Right ventricle myocardium superior (tissue), 1 donor: ENCODE measurements around the gene EXD3. TPM values are rescaled to one million over a fixed set of nuclear protein-coding genes. Genes with fewer than 3 reads are reported as not detected.

Source experiments
- ATAC-seq: fragments of 200-7000 bp; cut with Tn5 transposase; one replicate; pipeline ENCODE4 v1.9.1; 2020; ENCODE audit warnings: mild to moderate bottlenecking; ENCODE audit not compliant: poor library complexity
- DNase-seq: peaks from one replicate; pipeline ENCODE4 v3.0.0-alpha.2; 2020
- intact Hi-C: fragments of 100-400 bp; cut with DNase I; formaldehyde crosslinking; loops from one replicate; pipeline ENCODE4 v1.11.2; 2022
- total RNA-seq: library from RNA; stranded (reverse); fragmentation: NEBNext Ultra II Directional; extraction: Animal tissue kit (Norgen Biotek cat#: 25700); gene quantifications from one replicate; pipeline ENCODE4 v1.2.1, GENCODE V29; 2021
- donor health status: DM: no; HTN: yes; CAD: no; lungs with severe emphysema.

EXD3 gene
- total RNA-seq, 1 donor from 2014 or later = 6.9 TPM

GRCh38 chr9:137319739-137320551 lies 103.0 kb downstream of the EXD3 start:
- ATAC-seq = no peak
- intact Hi-C loops = no loop called here
- peak; percentile 41 for DNase-seq

- ATAC-seq = peak; percentile 45
- intact Hi-C loops = no loop called here
- peak; percentile 79 for DNase-seq
Measured at GRCh38 chr9:137319011-137319738, 103.8 kb downstream of the EXD3 start.

GRCh38 chr9:137318602-137319001 lies 104.4 kb downstream of the EXD3 start:
- intact Hi-C loops = no loop called here
- no peak for DNase-seq
- ATAC-seq = no peak

GRCh38 chr9:137317718-137318511 lies 105.0 kb downstream of the EXD3 start:
- ATAC-seq (no peak), DNase-seq (no peak)
- intact Hi-C loops = no loop called here

GRCh38 chr9:137317021-137317717 lies 105.8 kb downstream of the EXD3 start:
- intact Hi-C loops = no loop called here

GRCh38 chr9:137316012-137316981 lies 106.7 kb downstream of the EXD3 start:
- peak; percentile 64 for DNase-seq
- ATAC-seq = peak; percentile 36
- intact Hi-C loops = no loop called here

More at GRCh38 chr9:137317021-137317717, 105.8 kb downstream of the EXD3 start:
- DNase-seq (peak; percentile 29), ATAC-seq (no peak)

- intact Hi-C loops = no loop called here
- ATAC-seq (no peak), DNase-seq (no peak)
Measured at GRCh38 chr9:137315581-137316011, 107.4 kb downstream of the EXD3 start.

- intact Hi-C loops = no loop called here
- DNase-seq (peak; percentile 40), ATAC-seq (no peak)
Measured at GRCh38 chr9:137314561-137315560, 108.1 kb downstream of the EXD3 start.

GRCh38 chr9:137313956-137314560 lies 108.9 kb downstream of the EXD3 start:
- intact Hi-C loops = no loop called here
- no peak for DNase-seq

GRCh38 chr9:137313326-137313936 lies 109.5 kb downstream of the EXD3 start:
- intact Hi-C loops = no loop called here
- ATAC-seq (no peak), DNase-seq (no peak)

More at GRCh38 chr9:137313956-137314560, 108.9 kb downstream of the EXD3 start:
- no peak for ATAC-seq

GRCh38 chr9:137312852-137313325 lies 110.1 kb downstream of the EXD3 start:
- peak; percentile 31 for DNase-seq
- intact Hi-C loops = no loop called here
- no peak for ATAC-seq

- intact Hi-C loops = no loop called here
- no peak for ATAC-seq
- DNase-seq = peak; percentile 25
Measured at GRCh38 chr9:137311986-137312851, 110.7 kb downstream of the EXD3 start.

GRCh38 chr9:137311171-137311985 lies 111.6 kb downstream of the EXD3 start:
- DNase-seq = peak; percentile 32
- intact Hi-C loops = no loop called here
- ATAC-seq = no peak
